Smooth muscle cell (in vitro differentiated cells): ENCODE data around the gene PRKG1. TPM values are rescaled to one million over a fixed set of nuclear protein-coding genes. Genes with fewer than 3 reads are reported as not detected.

Experiments used
- DNase-seq: peaks from one replicate; lab custom pipeline; 2025; ENCODE audit not compliant: unreplicated experiment; lab: John Stamatoyannopoulos, UW
- H2AFZ ChIP-seq: fragments of 200-600 bp; sonication (generic); 2 replicates; pipeline ENCODE4 v1.6.0; 2016; ENCODE audit warnings: antibody characterized with exemption, low read depth, mild to moderate bottlenecking
- H3F3A ChIP-seq: fragments of 200-600 bp; sonication (generic); 2 replicates; pipeline ENCODE4 v1.6.0; 2017; ENCODE audit warnings: antibody characterized with exemption, low read depth
- H3K27ac ChIP-seq: fragments of 200-600 bp; sonication (generic); 2 replicates; pipeline ENCODE4 v1.5.1; 2016; ENCODE audit warnings: low read depth, mild to moderate bottlenecking
- H3K27me3 ChIP-seq: fragments of 200-600 bp; sonication (generic); 2 replicates; pipeline ENCODE4 v1.6.1; 2016; ENCODE audit warnings: low read depth, mild to moderate bottlenecking
- H3K36me3 ChIP-seq: fragments of 200-600 bp; sonication (generic); 2 replicates; pipeline ENCODE4 v1.5.1; 2016; ENCODE audit warnings: low read depth
- H3K4me1 ChIP-seq: fragments of 200-600 bp; sonication (generic); 2 replicates; pipeline ENCODE4 v1.5.1; 2016; ENCODE audit warnings: low read depth
- H3K4me2 ChIP-seq: fragments of 200-600 bp; sonication (generic); 2 replicates; pipeline ENCODE4 v1.6.0; 2016; ENCODE audit warnings: mild to moderate bottlenecking
- H3K4me3 ChIP-seq: fragments of 200-600 bp; sonication (generic); 2 replicates; pipeline ENCODE4 v1.5.1; 2016; ENCODE audit warnings: mild to moderate bottlenecking
- H3K79me2 ChIP-seq: fragments of 200-600 bp; sonication (generic); 2 replicates; pipeline ENCODE4 v1.6.0; 2016; ENCODE audit warnings: low read depth, mild to moderate bottlenecking
- H3K9ac ChIP-seq: fragments of 200-600 bp; sonication (generic); 2 replicates; pipeline ENCODE4 v1.6.0; 2016; ENCODE audit warnings: low read depth
- H3K9me3 ChIP-seq: fragments of 200-600 bp; sonication (generic); replicated peaks from 2 replicates; pipeline ENCODE4 v1.5.1; 2016; ENCODE audit warnings: low read depth
- H4K20me1 ChIP-seq: fragments of 200-600 bp; sonication (generic); 2 replicates; pipeline ENCODE4 v1.6.0; 2016; ENCODE audit warnings: low read depth
- CTCF ChIP-seq: fragments of 200-600 bp; sonication (generic); IDR thresholded peaks from 2 replicates; pipeline ENCODE4 v1.5.1; 2017; ENCODE audit warnings: borderline replicate concordance, mild to moderate bottlenecking, antibody characterized with exemption; ENCODE audit not compliant: insufficient read depth, poor library complexity, severe bottlenecking
- WGBS: methylation state at CpG from one replicate; pipeline ENCODE4 v1.1.7; 2016; ENCODE audit warnings: low lambda C conversion rate; 5-methylcytosine and 5-hydroxymethylcytosine counted together
- polyA plus RNA-seq: library from polyadenylated mRNA; unstranded; fragments of >200 nt; fragmentation: Nextera tagmentation; extraction: Ambion mirVana; gene quantifications from 2 replicates; pipeline ENCODE4 v1.2.1, GENCODE V29; 2016
- total RNA-seq: library from RNA; depleted of rRNA; stranded (reverse); fragments of >200 nt; gene quantifications from 2 replicates; pipeline ENCODE4 v1.2.3, GENCODE V29; 2014

PRKG1 gene
- total and polyA plus RNA-seq, 2 experiments from 2014 or later = 7.2 to 13.4 TPM

- Histone ChIP-seq H2AFZ (no peak overlapping the region), H3K27ac (no peak overlapping the region), H3K4me2 (no peak overlapping the region), H3K4me1 (no peaks in the 10 kb centered on the region), H3K4me3 (no peak overlapping the region), H3F3A (no peaks in the 10 kb centered on the region), H3K27me3 (no peaks in the 10 kb centered on the region), H3K9ac (no peak overlapping the region), H3K9me3 (no peaks in the 10 kb centered on the region), H3K36me3 (no peaks in the 10 kb centered on the region), H4K20me1 (no peaks in the 10 kb centered on the region), H3K79me2 (no peaks in the 10 kb centered on the region)
- DNase-seq = no peak
- TF ChIP-seq CTCF = no peak
- 93% methylated on average over 1 of the region's 1 CpG for WGBS
Observed at GRCh38 chr10:51289519-51289918, 215.2 kb downstream of the PRKG1 start.

- Histone ChIP-seq H3K36me3 (no peaks in the 10 kb centered on the region), H2AFZ (no peak overlapping the region), H3K4me2 (no peak overlapping the region), H3K27ac (no peak overlapping the region), H3K4me1 (no peaks in the 10 kb centered on the region), H3K27me3 (no peaks in the 10 kb centered on the region), H3K9me3 (no peaks in the 10 kb centered on the region), H3K79me2 (no peaks in the 10 kb centered on the region), H4K20me1 (peaks cover 3% of the 10 kb centered on the region), H3F3A (no peaks in the 10 kb centered on the region), H3K4me3 (no peak overlapping the region), H3K9ac (no peak overlapping the region)
- TF ChIP-seq CTCF = no peak
- DNase-seq = no peak
- 63% methylated on average over 2 of the region's 2 CpGs for WGBS
Observed at GRCh38 chr10:51291961-51292360, 217.7 kb downstream of the PRKG1 start.

- peaks cover 23% of the 10 kb centered on the region for H4K20me1 ChIP-seq
- H3K9me3 ChIP-seq = no peaks in the 10 kb centered on the region
- no peak overlapping the region for H3K9ac ChIP-seq
- H3K36me3 ChIP-seq = no peaks in the 10 kb centered on the region
- H3F3A ChIP-seq = no peaks in the 10 kb centered on the region
- no peaks in the 10 kb centered on the region for H3K79me2 ChIP-seq
- no peak overlapping the region for H3K4me3 ChIP-seq
- H3K27ac ChIP-seq = no peak overlapping the region
- WGBS = 92% methylated on average over 2 of the region's 2 CpGs
- H3K4me2 ChIP-seq = no peak overlapping the region
- no peak for DNase-seq
- H3K27me3 ChIP-seq = no peaks in the 10 kb centered on the region
- no peak overlapping the region for H2AFZ ChIP-seq
- no peak for TF ChIP-seq CTCF
- H3K4me1 ChIP-seq = peaks cover 11% of the 10 kb centered on the region
Observed at GRCh38 chr10:51297438-51297837, 223.2 kb downstream of the PRKG1 start.

GRCh38 chr10:51300617-51301304 lies 226.5 kb downstream of the PRKG1 start:
- Histone ChIP-seq H3K9ac (no peak overlapping the region), H2AFZ (no peak overlapping the region), H4K20me1 (peaks cover 23% of the 10 kb centered on the region), H3K27ac (no peak overlapping the region), H3K9me3 (no peaks in the 10 kb centered on the region), H3K79me2 (no peaks in the 10 kb centered on the region), H3K36me3 (no peaks in the 10 kb centered on the region), H3F3A (no peaks in the 10 kb centered on the region), H3K27me3 (no peaks in the 10 kb centered on the region), H3K4me2 (no peak overlapping the region), H3K4me3 (no peak overlapping the region), H3K4me1 (peaks cover 11% of the 10 kb centered on the region)
- WGBS = 41% methylated on average over 2 of the region's 2 CpGs
- TF ChIP-seq CTCF = no peak
- DNase-seq = no peak
